DND-41 (cell line): Measurements from ENCODE around the gene CABLES2.

ENCODE experiments used
- ATAC-seq: fragments of 200-7000 bp; cut with Tn5 transposase; 3 replicates; pipeline ENCODE4 v1.9.1; 2021; ENCODE audit warnings: low read depth; ENCODE audit not compliant: insufficient read depth
- DNase-seq: peaks from one replicate; pipeline ENCODE4 v3.0.0-alpha.2; 2020
- H2AFZ ChIP-seq: 2 replicates; pipeline ENCODE4 v1.6.0; 2012; ENCODE audit warnings: low read depth, low read length
- H3K27ac ChIP-seq: 2 replicates; pipeline ENCODE4 v1.5.1; 2012; ENCODE audit warnings: low read length, inconsistent platforms
- H3K27me3 ChIP-seq: fragments of 200-600 bp; sonication (generic); 2 replicates; pipeline ENCODE4 v1.6.0; 2012; ENCODE audit warnings: low read length, mild to moderate bottlenecking, inconsistent platforms; ENCODE audit not compliant: insufficient read depth, poor library complexity
- H3K36me3 ChIP-seq: 2 replicates; pipeline ENCODE4 v1.5.1; 2012; ENCODE audit warnings: low read length, inconsistent platforms; ENCODE audit not compliant: insufficient read depth
- H3K4me1 ChIP-seq: 2 replicates; pipeline ENCODE4 v1.5.1; 2012; ENCODE audit warnings: mild to moderate bottlenecking, low read length; ENCODE audit not compliant: insufficient read depth
- H3K4me2 ChIP-seq: 2 replicates; pipeline ENCODE4 v1.6.0; 2012; ENCODE audit warnings: mild to moderate bottlenecking, moderate library complexity, low read length, inconsistent platforms; ENCODE audit not compliant: insufficient read depth
- H3K4me3 ChIP-seq, 2 experiments: fragments of 200-600 bp in 1 of 2; shearing (Covaris generic) in 1 of 2; 2 replicates each; pipeline ENCODE4 v1.5.1; 2012 to 2016; ENCODE audit warnings: inconsistent platforms in 2 of 2, low read length in 2 of 2, mild to moderate bottlenecking in 2 of 2, low read depth in 1 of 2, moderate library complexity in 1 of 2
- H3K79me2 ChIP-seq: 2 replicates; pipeline ENCODE4 v1.6.0; 2012; ENCODE audit warnings: low read length, inconsistent platforms; ENCODE audit not compliant: insufficient read depth
- H3K9ac ChIP-seq: 2 replicates; pipeline ENCODE4 v1.6.0; 2012; ENCODE audit warnings: low read depth, mild to moderate bottlenecking, inconsistent platforms, low read length, moderate library complexity
- H3K9me3 ChIP-seq: 2 replicates; pipeline ENCODE4 v1.5.1; 2012; ENCODE audit warnings: low read length, moderate library complexity, mild to moderate bottlenecking, inconsistent platforms; ENCODE audit not compliant: insufficient read depth, severe bottlenecking
- H4K20me1 ChIP-seq: 2 replicates; pipeline ENCODE4 v1.6.0; 2012; ENCODE audit warnings: low read length; ENCODE audit not compliant: insufficient read depth
- EZH2 ChIP-seq: IDR thresholded peaks from 3 replicates; pipeline ENCODE4 v1.6.1; 2012; ENCODE audit warnings: borderline replicate concordance, low read depth, mild to moderate bottlenecking, moderate library complexity, low read length, inconsistent platforms; ENCODE audit not compliant: severe bottlenecking
- TF ChIP-seq, protein P1 (sequence below): IDR thresholded peaks from 2 replicates; pipeline ENCODE4 v1.5.1; 2012; ENCODE audit warnings: borderline replicate concordance, low read length, moderate library complexity, mild to moderate bottlenecking; ENCODE audit not compliant: poor library complexity, severe bottlenecking; ENCODE audit errors: extremely low read depth

The CABLES2 gene

GRCh38 chr20:62387933-62388635 lies 19.0 kb downstream of the CABLES2 start:
- ATAC-seq (no peak), DNase-seq (no peak)
- peaks cover 60% of the 10 kb centered on the region for H3K36me3 ChIP-seq
- no peaks in the 10 kb centered on the region for H3K27me3 ChIP-seq
- peak overlapping the region; percentile 98 to 99 for H3K4me3 ChIP-seq
- peaks cover 60% of the 10 kb centered on the region for H3K79me2 ChIP-seq
- peak overlapping the region; percentile 87 for H3K27ac ChIP-seq
- H3K4me1 ChIP-seq = peaks cover 36% of the 10 kb centered on the region
- no peak for TF ChIP-seq EZH2
- TF ChIP-seq, protein P1, sequence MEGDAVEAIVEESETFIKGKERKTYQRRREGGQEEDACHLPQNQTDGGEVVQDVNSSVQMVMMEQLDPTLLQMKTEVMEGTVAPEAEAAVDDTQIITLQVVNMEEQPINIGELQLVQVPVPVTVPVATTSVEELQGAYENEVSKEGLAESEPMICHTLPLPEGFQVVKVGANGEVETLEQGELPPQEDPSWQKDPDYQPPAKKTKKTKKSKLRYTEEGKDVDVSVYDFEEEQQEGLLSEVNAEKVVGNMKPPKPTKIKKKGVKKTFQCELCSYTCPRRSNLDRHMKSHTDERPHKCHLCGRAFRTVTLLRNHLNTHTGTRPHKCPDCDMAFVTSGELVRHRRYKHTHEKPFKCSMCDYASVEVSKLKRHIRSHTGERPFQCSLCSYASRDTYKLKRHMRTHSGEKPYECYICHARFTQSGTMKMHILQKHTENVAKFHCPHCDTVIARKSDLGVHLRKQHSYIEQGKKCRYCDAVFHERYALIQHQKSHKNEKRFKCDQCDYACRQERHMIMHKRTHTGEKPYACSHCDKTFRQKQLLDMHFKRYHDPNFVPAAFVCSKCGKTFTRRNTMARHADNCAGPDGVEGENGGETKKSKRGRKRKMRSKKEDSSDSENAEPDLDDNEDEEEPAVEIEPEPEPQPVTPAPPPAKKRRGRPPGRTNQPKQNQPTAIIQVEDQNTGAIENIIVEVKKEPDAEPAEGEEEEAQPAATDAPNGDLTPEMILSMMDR = no peak
- peaks cover 49% of the 10 kb centered on the region for H4K20me1 ChIP-seq
- H2AFZ ChIP-seq = no peak overlapping the region
- H3K4me2 ChIP-seq = peak overlapping the region; percentile 79
- peak overlapping the region; percentile 89 for H3K9ac ChIP-seq
- no peaks in the 10 kb centered on the region for H3K9me3 ChIP-seq

GRCh38 chr20:62387219-62387913 lies 19.7 kb downstream of the CABLES2 start:
- Histone ChIP-seq H3K27me3 (no peaks in the 10 kb centered on the region), H3K4me3 (peak overlapping the region; percentile 98 to 99), H4K20me1 (peaks cover 42% of the 10 kb centered on the region), H3K79me2 (peaks cover 60% of the 10 kb centered on the region), H3K9me3 (no peaks in the 10 kb centered on the region), H3K36me3 (peaks cover 56% of the 10 kb centered on the region), H3K9ac (peak overlapping the region; percentile 89), H3K4me1 (peaks cover 38% of the 10 kb centered on the region), H3K4me2 (peak overlapping the region; percentile 79), H3K27ac (peak overlapping the region; percentile 87), H2AFZ (peak overlapping the region; percentile 52)
- DNase-seq (peak; percentile 40), ATAC-seq (no peak; the same call in 2 of the 3 replicates)
- TF ChIP-seq, protein P1 = no peak
- TF ChIP-seq EZH2 = no peak

DNA sequence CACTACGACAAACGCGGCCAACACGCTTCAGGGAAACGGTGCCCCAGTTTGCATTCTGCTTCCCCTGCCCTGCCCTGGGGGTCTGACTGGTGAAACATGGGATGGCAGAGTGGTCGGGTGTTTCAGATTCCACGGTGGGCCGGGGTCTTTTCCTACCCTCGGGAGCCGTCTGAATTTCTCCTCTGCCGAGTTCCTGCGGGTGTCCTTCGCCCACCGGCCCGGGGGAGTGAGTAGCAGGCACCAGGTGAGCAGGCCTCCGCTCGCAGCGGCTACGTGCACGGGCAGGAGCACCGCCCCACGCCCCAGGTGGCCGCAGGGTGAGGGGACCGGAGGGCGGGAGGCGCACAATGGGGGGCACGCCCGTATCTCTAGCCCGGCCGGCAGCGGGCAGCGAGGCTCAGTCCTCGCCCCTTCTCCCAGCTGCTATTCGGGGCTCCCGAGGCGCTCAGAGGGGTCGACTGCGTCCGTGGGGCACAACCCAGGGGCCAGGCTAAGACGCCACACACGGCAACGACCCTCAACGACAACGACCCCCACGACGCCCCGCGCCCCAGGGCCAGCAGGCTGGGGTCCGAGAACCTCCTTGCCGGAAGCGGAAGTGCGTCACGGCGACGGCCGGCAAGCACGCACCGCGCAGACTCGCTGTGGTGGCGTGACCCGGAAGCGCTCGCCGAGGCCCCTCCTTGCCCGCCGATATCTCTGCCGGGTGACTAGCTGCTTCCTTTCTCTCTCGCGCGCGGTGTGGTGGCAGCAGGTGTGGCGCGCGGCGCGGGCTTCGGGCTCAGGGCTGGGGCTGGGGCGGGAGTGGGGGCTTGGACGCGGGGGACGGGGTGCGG lies 20.5 kb downstream of the CABLES2 start, which contains the start of gene RPS21:
TSS of gene RPS21 (plus strand) at position 721 of the 836 bp plus-strand sequence. CDS start 236 bp downstream, outside the sequence.
- H3K4me3 ChIP-seq = peak within 1 kb of the TSS; percentile 98 to 99
- H4K20me1 ChIP-seq = peaks cover 41% of the 10 kb centered on the region
- peaks cover 60% of the 10 kb centered on the region for H3K36me3 ChIP-seq
- peak within 1 kb of the TSS; percentile 89 for H3K9ac ChIP-seq
- TF ChIP-seq, protein P1 = peak; percentile 11
- no peak for TF ChIP-seq EZH2
- H3K79me2 ChIP-seq = peaks cover 60% of the 10 kb centered on the region
- no peaks in the 10 kb centered on the region for H3K27me3 ChIP-seq
- peaks cover 38% of the 10 kb centered on the region for H3K4me1 ChIP-seq
- H2AFZ ChIP-seq = peak within 1 kb of the TSS; percentile 83
- ATAC-seq (peak; percentile 89), DNase-seq (peak; percentile 96)
- H3K9me3 ChIP-seq = no peaks in the 10 kb centered on the region
- peak within 1 kb of the TSS; percentile 87 for H3K27ac ChIP-seq
- H3K4me2 ChIP-seq = peak within 1 kb of the TSS; percentile 79
